CD14-positive monocyte (primary cell): ENCODE data around the gene VTI1A. TPM values are rescaled to one million over a fixed set of nuclear protein-coding genes. Genes with fewer than 3 reads are reported as not detected.

Experiments used
- DNase-seq, 3 donors: peaks; one replicate each; pipeline ENCODE4 v3.0.0-alpha.2; 2011 to 2022
- H2AFZ ChIP-seq: 2 replicates; pipeline ENCODE4 v1.6.0; 2012; ENCODE audit warnings: mild to moderate bottlenecking, low read depth, low read length, inconsistent platforms; ENCODE audit not compliant: insufficient read depth, poor library complexity, severe bottlenecking
- H3K27ac ChIP-seq, 2 donors: 1 replicate in 1 of 2; 2 replicates in 1 of 2; pipeline ENCODE4 v1.5.1; 2012 to 2013; ENCODE audit warnings: low read length in 2 of 2, control low read depth in 1 of 2, inconsistent platforms in 1 of 2, low read depth in 1 of 2, mild to moderate bottlenecking in 1 of 2
- H3K27me3 ChIP-seq, 2 donors: one replicate each; pipeline versions ENCODE4 v1.6.0 to v1.6.1; 2011 to 2013; ENCODE audit warnings: low read length in 2 of 2; ENCODE audit not compliant: control insufficient read depth in 2 of 2, insufficient read depth in 2 of 2
- H3K36me3 ChIP-seq, 2 donors: replicated peaks in 1 of 2; 1 replicate in 1 of 2; 2 replicates in 1 of 2; pipeline versions ENCODE4 v1.5.1 to v1.6.1; 2012 to 2013; ENCODE audit warnings: low read length in 2 of 2, control low read depth in 1 of 2, inconsistent platforms in 1 of 2, mild to moderate bottlenecking in 1 of 2; ENCODE audit not compliant: insufficient read depth in 2 of 2, control insufficient read depth in 1 of 2
- H3K4me1 ChIP-seq, 2 donors: 1 replicate in 1 of 2; 2 replicates in 1 of 2; pipeline versions ENCODE4 v1.5.1 to v1.6.1; 2012 to 2013; ENCODE audit warnings: low read length in 2 of 2, control low read depth in 1 of 2, inconsistent platforms in 1 of 2, mild to moderate bottlenecking in 1 of 2, moderate library complexity in 1 of 2; ENCODE audit not compliant: insufficient read depth in 2 of 2, control insufficient read depth in 1 of 2
- H3K4me2 ChIP-seq: replicated peaks from 2 replicates; pipeline ENCODE3; 2012; ENCODE audit warnings: low read length, moderate library complexity, mild to moderate bottlenecking; ENCODE audit not compliant: poor library complexity, severe bottlenecking; ENCODE audit errors: extremely low read depth
- H3K4me3 ChIP-seq, 3 experiments: fragments of 200-600 bp in 1 of 3; sonication (generic) in 1 of 3; replicated peaks in 1 of 3; 1 replicate in 2 of 3; 2 replicates in 1 of 3; pipeline ENCODE4 v1.5.1; 2011 to 2013; ENCODE audit warnings: low read length in 3 of 3, mild to moderate bottlenecking in 3 of 3, control low read depth in 2 of 3, low read depth in 2 of 3, inconsistent platforms in 1 of 3, moderate library complexity in 1 of 3
- H3K79me2 ChIP-seq: 2 replicates; pipeline ENCODE4 v1.6.0; 2012; ENCODE audit warnings: mild to moderate bottlenecking, control low read depth, inconsistent platforms, low read length, moderate library complexity; ENCODE audit not compliant: insufficient read depth
- H3K9ac ChIP-seq: 2 replicates; pipeline ENCODE4 v1.6.0; 2017; ENCODE audit warnings: low read length, mild to moderate bottlenecking; ENCODE audit not compliant: insufficient read depth, poor library complexity, severe bottlenecking
- H3K9me3 ChIP-seq, 2 donors: replicated peaks in 1 of 2; 1 replicate in 1 of 2; 2 replicates in 1 of 2; pipeline versions ENCODE4 v1.5.1 to v1.6.1; 2012 to 2013; ENCODE audit warnings: low read length in 2 of 2, control low read depth in 1 of 2; ENCODE audit not compliant: control insufficient read depth in 1 of 2, insufficient read depth in 1 of 2
- H4K20me1 ChIP-seq: 2 replicates; pipeline ENCODE4 v1.6.0; 2012; ENCODE audit warnings: mild to moderate bottlenecking, low read length, control low read depth, moderate library complexity; ENCODE audit not compliant: insufficient read depth
- H3K27ac Mint-ChIP-seq, 7 donors: one replicate each; pipeline ENCODE4 v1.8.0; 2020; ENCODE audit warnings: mild to moderate bottlenecking in 7 of 7, mixed read lengths in 7 of 7, moderate library complexity in 6 of 7, inconsistent platforms in 2 of 7
- H3K27me3 Mint-ChIP-seq, 3 donors: one replicate each; pipeline ENCODE4 v1.8.0; 2021 to 2022; ENCODE audit warnings: low read depth in 3 of 3, mild to moderate bottlenecking in 3 of 3, mixed read lengths in 3 of 3, moderate library complexity in 3 of 3, inconsistent platforms in 1 of 3
- H3K36me3 Mint-ChIP-seq, 2 donors: one replicate each; pipeline ENCODE4 v1.8.0; 2020; ENCODE audit warnings: mixed read lengths in 2 of 2, inconsistent platforms in 1 of 2, mild to moderate bottlenecking in 1 of 2
- H3K4me1 Mint-ChIP-seq: one replicate; pipeline ENCODE4 v1.8.0; 2020; ENCODE audit warnings: mild to moderate bottlenecking, mixed read lengths
- H3K4me3 Mint-ChIP-seq, 2 donors: one replicate each; pipeline ENCODE4 v1.8.0; 2020; ENCODE audit warnings: mild to moderate bottlenecking in 2 of 2, mixed read lengths in 2 of 2, moderate library complexity in 1 of 2
- H3K9me3 Mint-ChIP-seq, 7 donors: one replicate each; pipeline ENCODE4 v1.8.0; 2020 to 2022; ENCODE audit warnings: mixed read lengths in 7 of 7, mild to moderate bottlenecking in 6 of 7, moderate library complexity in 6 of 7, inconsistent platforms in 2 of 7
- CTCF ChIP-seq: fragments of 200-600 bp; IDR thresholded peaks from one replicate; pipeline ENCODE4 v1.8.0; 2022; ENCODE audit warnings: antibody characterized with exemption, mild to moderate bottlenecking
- WGBS: methylation state at CpG from one replicate; pipeline ENCODE4 v1.1.5; 2013; ENCODE audit warnings: missing lambda C conversion rate; ENCODE audit not compliant: insufficient coverage; 5-methylcytosine and 5-hydroxymethylcytosine counted together
- intact Hi-C, 2 donors: fragments of 100-400 bp; cut with micrococcal nuclease; formaldehyde crosslinking; loops; one replicate each; pipeline versions ENCODE4 v1.15.0 to v1.15.1; 2023
- polyA plus RNA-seq, 3 donors: library from polyadenylated mRNA; depleted of rRNA in 1 of 3; unstranded in 2 of 3; stranded (reverse) in 1 of 3; fragments of 300-500 nt in 2 of 3; fragments of >200 nt in 1 of 3; fragmentation: Illumina TruSeq in 2 of 3; gene quantifications; 1 replicate in 2 of 3; 2 replicates in 1 of 3; pipeline ENCODE4 v1.2.3, GENCODE V29; 2012 to 2021

The VTI1A gene
- polyA plus RNA-seq, 3 donors: 23.6 to 25.4 (median 24.1) TPM

GRCh38 chr10:112614072-112614471, 167.1 kb downstream of the VTI1A start:
- no peak overlapping the region for H3K4me2 ChIP-seq
- H3K27ac ChIP-seq: no peak overlapping the region
- Mint-ChIP-seq H3K4me1 (no peaks in the 10 kb centered on the region), H3K27ac (no peak overlapping the region), H3K27me3 (peaks cover 0 to 2% (median 0%) of the 10 kb centered on the region in 3 donors), H3K9me3 (peaks cover 2 to 12% (median 6%) of the 10 kb centered on the region in 7 donors), H3K4me3 (no peak overlapping the region), H3K36me3 (peaks cover 5 to 7% of the 10 kb centered on the region in 2 donors)
- H3K9ac ChIP-seq: no peak overlapping the region
- H3K4me3 ChIP-seq: no peak overlapping the region
- intact Hi-C loops: no loop called here
- no peaks in the 10 kb centered on the region for H3K27me3 ChIP-seq
- H2AFZ ChIP-seq: no peak overlapping the region
- no peaks in the 10 kb centered on the region for H4K20me1 ChIP-seq
- H3K36me3 ChIP-seq: no peaks in the 10 kb centered on the region
- WGBS: 94% methylated on average over 2 of the region's 6 CpGs
- TF ChIP-seq CTCF: no peak
- DNase-seq: no peak
- H3K9me3 ChIP-seq: no peaks in the 10 kb centered on the region
- no peaks in the 10 kb centered on the region for H3K4me1 ChIP-seq
- no peaks in the 10 kb centered on the region for H3K79me2 ChIP-seq

GRCh38 chr10:112614586-112614985, 167.6 kb downstream of the VTI1A start:
- intact Hi-C loops: no loop called here
- no peaks in the 10 kb centered on the region for H3K27me3 ChIP-seq
- no peaks in the 10 kb centered on the region for H3K4me1 Mint-ChIP-seq
- H3K79me2 ChIP-seq: no peaks in the 10 kb centered on the region
- no peak overlapping the region for H3K27ac ChIP-seq
- WGBS: no CpG with 5 or more reads among the region's 1 CpG
- H2AFZ ChIP-seq: no peak overlapping the region
- DNase-seq: no peak
- no peaks in the 10 kb centered on the region for H3K36me3 ChIP-seq
- no peak overlapping the region for H3K27ac Mint-ChIP-seq
- peaks cover 6 to 7% of the 10 kb centered on the region in 2 donors for H3K36me3 Mint-ChIP-seq
- no peak overlapping the region for H3K4me3 ChIP-seq
- no peak overlapping the region for H3K4me2 ChIP-seq
- H3K27me3 Mint-ChIP-seq: peaks cover 0 to 2% (median 0%) of the 10 kb centered on the region in 3 donors
- H3K9me3 Mint-ChIP-seq: peaks cover 2 to 12% (median 6%) of the 10 kb centered on the region in 7 donors
- no peaks in the 10 kb centered on the region for H3K9me3 ChIP-seq
- no peaks in the 10 kb centered on the region for H4K20me1 ChIP-seq
- no peak for TF ChIP-seq CTCF
- no peak overlapping the region for H3K9ac ChIP-seq
- H3K4me1 ChIP-seq: no peaks in the 10 kb centered on the region
- H3K4me3 Mint-ChIP-seq: no peak overlapping the region
